ENCODE measurements around the gene TIFAB.
"Not testable (repeated sequence)": the region's sequence is repeated elsewhere in the genome, so short reads cannot be mapped to it uniquely, and the experiment has no call there.

Gene TIFAB, protein sequence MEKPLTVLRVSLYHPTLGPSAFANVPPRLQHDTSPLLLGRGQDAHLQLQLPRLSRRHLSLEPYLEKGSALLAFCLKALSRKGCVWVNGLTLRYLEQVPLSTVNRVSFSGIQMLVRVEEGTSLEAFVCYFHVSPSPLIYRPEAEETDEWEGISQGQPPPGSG

DNA sequence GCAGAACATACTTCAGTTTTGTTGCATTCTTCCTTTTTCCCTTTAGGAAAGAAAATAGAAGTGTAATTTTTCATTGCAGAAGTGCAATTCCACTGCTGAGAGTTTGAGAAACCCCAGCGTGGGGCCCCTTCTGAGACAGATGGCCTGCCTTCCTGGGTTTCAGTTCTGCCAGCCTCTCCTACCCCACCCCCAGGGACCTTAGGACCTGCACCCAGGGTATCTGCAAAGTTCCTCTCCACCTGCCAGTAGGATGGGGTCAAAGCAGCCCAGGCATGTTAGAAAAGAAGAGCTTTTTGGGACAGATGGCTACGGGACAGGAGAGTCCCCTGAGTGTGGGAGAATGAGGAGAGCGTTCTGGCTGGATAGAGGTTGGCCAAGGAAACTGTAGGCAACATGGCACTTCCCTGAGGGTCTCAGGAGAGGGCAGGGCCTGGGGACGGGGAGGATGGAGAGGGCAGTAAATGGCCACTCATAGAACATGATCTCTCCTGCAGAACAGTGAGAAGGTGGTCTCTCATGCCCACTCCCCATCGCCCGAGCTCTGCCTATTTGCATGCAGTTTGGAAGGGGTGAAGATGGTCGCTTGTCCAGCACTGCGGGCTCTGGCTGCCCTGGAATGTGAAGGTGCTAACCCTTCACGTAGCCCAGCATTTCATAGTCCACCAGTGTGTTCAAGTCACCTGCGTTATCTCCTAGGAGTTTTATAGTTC lies at the start of gene TIFAB:
TSS of gene TIFAB (minus strand) at position 31 of the 710 bp plus-strand sequence. CDS start 2,412 bp downstream, outside the sequence.
- DNase-seq = no peak

DNA sequence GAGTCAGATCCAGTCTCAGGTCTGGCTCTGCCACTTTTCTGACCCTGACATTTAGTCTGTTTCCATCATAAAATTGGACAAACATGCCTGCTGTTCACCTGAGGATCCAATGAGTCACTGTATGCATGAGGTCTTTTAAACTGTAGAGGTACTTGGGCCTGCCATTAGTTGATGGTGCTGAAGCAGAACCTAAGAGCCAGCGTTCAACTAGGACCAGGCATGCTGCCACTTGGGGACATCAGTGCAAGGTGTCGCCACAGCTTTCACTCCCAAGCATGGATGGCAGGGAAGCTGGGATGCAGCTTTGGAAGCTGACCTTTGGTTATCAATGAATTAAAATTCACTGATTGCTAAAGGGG lies 46.5 kb upstream of the TIFAB start:
- DNase-seq = no peak

DNA sequence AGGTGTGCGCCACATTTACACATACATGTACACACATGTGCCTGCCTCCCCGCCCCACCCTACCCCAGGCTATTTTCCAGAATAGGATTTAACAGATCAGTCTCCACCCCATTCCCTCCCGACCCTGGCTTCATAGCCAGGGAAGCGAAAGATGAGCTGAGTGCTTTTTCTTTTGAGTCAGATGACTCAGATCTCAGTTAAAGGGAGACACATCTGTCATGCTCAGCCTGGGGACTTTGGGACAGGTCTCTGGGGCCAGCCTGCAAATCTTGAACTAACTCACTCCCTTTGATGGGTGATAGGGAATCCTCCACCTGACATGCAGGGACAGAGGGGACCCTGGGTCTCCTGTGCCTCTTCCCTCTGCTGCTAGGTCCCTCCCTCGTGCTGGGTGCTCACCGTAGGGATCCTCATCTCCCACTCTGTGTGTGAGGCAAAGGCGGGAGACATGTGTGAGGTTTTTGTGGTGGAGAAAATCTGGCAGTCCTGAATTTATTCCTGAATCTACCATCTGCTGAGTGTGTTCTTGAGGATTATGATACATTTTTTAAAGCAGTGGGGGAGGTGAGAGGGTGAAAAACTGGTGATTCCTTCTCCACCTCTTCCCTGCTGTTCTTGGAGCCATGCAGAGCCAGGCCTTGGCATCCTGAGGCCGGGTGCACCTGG lies 46.0 kb upstream of the TIFAB start:
- no peak for DNase-seq

DNA sequence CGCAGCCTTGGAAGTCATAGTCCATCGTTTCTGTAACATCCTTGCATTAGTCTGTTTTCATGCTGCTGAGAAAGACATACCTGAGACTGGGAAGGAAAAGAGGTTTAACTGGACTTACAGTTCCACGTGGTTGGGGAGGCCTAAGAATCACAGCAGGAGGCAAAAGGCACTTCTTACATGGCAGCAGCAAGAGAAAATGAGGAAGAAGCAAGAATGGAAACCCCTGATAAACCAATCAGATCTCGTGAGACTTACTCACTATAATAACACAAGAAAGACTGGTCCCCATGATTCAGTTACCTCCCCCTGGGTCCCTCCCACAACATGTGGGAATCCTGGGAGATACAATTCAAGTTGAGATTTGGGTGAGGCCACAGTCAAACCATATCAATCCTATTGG lies 43.4 kb upstream of the TIFAB start:
- not testable (repeated sequence) for DNase-seq

DNA sequence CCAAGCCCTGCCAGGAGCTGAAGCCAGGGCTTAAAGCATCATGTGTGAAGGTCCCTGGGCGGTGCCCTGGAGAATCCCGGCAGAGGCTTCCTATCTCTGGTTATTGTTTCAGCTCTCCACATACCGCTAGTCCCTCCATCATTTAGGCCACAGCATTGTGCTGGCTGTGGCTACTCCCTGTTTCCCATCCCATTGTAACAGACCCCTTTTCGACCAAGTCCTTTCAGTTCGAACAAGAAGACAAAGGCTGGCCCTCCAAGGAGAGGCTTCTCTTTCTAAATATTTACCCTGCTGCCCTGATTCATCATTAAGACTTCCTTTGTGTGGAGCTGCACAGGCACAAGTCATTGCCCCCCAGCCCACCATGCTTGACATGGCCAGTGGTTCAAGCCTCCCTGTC lies 42.0 kb upstream of the TIFAB start:
- no peak for DNase-seq

DNA sequence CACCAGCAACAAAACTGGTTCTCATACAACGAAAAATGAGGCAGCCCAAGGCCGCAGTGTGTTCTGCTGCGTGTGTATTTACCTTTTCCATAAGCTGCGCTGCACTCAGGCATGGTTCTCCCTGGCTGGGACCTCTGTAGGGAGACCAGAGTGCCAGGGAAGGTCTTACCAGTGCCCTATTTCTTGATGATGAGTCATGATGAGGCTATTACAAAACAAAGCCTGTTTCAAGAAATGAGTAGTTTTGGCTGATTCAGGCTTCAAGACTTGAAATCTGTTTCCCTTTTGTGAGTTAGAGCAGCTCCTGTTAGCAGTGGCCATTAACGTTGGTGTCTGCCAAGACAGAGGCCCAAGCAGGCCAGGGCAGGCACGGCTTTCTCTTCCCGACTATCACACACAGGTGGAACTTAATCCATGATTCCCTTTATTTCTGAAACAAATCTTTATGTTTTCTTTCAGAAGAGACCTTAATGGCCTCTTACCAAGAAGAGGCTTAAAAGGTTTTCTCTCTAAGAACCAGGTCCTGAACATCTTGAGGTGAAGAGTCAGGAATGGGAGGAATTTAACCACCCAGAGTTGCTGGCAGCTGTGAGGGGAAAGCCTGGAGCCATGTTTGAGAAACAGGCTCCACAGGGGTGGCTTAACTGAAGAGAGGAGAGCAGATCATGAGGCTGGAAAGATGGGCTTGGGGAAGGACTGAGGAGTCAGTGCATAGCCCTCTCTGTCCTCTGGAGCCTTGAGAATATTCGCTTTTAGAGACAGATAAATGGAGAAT lies 41.4 kb upstream of the TIFAB start:
- DNase-seq = no peak

DNA sequence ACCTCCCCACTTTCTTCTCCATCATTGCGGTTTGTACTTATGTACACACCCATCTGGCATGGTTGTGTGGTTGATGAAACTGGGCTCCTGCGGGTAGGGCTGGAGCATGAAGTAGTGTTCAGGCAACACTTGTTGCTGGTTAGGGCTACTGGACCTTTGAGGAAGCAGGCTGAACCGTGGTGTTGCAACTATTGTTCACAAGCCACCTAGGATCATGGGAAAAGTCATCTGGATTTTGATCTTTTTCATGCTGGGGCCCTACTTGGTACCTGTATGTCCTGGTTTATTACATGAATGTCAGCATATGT lies 40.1 kb upstream of the TIFAB start:
- no peak for DNase-seq

DNA sequence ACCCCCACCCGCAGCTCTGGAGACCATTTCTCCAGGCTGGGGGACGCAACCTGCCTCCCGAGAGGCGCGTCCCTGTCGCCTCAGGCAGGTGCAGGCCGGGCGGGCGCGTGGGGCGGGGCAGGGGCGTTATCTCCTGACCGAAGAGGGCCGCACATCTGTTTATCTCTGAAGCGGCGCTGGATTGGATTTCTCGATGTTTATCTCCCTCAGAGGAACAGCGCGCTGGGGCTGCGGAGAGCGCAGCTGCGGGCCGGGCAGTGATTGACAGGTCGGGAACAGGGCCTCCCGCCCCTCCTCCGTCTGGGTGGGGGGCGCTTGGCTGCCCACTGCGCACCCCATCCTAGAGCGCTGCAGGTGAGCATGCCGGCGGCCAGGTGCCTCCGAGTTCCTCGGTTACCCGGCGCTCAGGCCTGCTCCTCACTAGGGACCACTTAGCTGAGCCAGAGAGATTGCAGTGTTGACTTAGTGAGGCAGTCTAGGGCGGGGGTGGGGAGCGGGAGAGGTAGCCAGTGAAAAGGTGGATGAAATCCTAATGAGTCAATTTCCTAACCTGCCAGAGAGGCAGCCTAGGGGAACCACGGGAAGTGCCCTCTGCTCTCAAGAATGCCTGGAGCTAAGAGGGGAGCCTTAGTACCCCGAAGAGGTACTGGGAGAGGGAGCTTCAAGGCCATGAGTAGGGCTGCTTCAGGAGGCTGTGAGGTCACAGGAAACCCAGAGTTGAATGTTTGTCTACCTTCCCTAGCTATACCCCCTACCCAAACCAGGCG lies 39.6 kb upstream of the TIFAB start:
- no peak for DNase-seq

DNA sequence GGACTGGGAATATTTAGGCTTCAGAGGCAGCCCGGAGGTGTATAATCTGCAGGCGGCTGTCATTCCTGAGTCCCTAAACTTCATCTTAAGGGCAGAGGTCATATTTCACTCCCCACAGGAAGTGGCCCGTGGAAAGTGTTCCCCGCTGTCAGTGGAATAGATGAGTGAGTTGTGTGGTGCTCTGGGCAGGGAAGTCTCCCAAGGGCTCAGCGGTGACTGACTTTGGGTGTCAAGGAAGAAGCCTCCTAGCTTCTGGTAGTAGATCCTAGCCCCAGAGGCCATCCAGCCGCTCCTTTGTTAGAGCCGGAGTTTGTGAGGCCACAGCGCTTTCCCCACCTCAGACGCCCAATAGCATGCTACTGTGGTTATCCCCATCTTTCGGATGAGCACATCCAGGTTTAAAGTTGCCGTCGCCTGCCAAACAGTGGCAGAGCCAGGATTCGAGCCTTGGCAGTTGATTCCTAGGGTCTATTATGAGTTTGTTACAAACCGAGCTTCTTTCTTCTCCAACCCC lies 38.9 kb upstream of the TIFAB start:
- DNase-seq = no peak

DNA sequence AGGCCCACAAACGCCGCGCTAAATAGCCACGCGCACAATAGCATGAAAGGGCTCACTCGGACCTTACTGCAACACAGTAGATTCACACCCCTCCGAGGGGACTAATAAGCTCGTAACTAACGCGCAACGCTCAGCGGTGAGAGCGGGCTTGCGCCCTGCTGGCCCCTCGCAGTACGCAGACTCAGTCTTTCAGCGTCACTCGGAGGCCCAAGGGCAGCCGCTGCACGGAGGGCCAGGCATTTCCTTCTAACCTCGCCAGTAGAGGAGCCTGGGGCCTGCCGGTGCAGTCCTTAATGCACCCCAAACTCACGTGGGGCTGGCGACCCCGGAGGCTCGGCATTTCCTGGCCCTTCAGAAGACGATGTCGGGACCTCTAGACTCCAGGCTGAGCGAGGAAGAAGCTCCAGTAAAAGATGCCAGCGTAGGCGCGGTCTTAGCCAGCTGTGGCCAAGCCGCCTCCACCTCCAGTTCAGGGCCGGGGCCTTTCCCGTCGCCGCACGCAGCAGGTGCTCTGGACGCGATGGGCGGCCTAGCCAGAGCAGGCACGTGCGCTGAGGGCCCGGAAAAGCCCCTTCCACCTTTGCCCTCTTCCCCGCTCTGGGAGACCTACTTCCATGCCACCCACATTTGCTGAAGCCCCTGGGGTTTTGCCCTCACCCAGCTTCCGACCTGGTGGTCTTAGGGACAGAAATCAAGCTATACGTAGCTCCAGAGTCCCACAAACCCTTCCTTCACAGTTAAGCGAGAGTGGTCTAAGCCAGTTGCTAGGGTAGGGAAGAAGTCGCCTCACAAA lies 38.3 kb upstream of the TIFAB start:
- no peak for DNase-seq

DNA sequence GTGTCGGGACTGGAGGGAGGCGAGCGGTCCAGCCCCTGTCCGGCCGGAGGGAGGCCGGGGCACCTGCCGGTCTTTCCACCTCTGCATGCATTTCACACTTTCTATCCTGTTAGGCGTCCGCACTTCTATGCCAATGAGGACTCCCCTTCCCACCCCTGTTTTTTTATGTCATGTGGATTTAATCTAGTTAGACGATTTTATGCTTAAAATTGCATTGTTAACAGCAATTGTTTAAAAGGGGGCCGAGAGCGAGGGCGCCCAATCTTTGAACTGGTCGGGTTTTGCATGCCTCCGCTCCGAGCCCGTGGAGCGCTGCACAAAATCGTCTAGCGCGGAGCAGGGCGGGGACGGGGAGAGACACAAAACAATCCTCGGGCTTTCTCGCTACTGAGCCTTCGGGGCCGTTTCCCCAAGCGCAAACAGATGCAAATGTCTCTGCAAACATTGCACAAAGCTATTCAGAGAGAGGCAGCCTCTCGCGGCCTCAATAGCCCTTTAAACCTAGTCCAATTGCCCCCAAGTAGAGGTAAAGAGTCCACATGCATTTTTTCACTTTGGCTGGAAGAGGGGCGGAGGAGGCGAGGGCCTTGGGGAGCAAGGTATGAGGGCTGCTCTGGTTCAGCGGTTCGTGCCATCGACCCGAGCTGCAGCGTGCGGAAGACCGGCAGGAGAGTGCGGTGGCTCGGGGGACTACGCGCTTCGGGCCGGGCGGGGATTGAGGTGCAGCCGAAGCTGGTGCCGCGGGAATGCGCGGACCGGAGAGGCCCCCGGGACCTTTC lies 37.5 kb upstream of the TIFAB start:
- no peak for DNase-seq

DNA sequence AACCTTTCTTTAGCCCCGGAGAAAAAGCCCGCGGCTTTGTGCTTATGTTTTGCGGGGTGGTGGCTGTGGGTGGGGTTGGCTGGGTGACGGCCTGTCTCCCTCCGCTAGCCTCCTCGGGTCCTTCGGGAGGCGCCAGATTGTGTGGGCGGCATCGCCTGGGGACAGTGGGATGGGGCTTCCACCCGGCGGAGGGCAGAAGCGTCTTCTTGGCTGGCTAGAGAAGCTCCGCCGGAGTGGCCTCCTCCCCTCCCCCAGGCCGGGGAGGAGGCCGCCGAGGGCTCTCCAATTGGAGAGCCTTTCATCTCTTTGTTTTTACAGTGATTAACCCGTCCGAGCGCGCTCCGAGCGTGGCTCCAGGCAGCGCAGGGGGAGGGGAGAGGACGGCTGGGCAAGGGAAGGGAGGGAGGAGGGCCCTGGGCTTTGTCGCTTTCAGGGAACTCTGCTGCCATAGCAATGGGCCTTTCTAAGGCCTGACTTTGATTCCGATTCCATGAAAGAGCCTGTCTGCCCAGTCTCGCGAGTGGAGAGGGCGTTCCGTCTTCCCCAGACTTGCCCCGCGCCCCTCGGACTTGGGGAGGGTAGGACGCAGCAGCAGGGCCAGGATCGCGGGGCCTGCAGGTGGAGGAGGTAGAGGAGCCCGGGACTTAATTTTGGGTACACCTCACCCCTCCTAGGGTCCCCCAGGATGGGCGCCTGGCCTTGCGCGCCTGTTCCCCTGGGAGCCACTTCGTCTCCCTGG lies 36.7 kb upstream of the TIFAB start:
- no peak for DNase-seq

DNA sequence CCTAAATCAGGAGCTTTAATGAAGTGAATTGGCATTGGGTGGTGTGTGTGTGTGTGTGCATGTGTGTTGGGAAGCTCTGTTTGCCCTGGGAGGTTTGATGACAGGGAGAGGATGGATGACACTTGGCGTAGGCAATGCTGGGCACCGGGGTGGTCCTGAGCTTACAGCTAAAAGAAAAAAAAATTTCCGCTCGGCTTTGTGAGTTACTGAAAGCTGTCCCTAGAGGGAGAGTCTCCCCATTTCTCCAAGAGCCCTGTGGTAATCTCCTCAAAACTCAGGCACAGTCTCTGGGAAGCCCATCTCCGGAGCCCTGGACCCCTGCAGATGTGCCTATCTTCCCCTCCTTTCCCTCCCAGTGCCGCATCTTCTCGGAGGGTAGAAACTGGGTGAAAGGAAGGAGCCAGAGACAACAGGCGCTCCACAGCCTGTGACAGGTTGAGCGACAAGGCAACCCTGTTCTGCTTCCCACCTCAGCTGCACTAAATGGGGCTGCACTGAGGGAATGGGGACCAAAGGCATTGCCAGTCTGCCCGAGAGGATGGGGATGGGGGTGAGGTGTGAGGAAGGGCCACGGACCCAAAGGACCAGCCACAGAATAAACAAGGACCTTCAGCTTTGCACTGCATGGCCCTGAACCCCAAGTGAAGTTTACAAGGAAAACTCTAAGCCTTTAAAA lies 35.8 kb upstream of the TIFAB start:
- DNase-seq = no peak

DNA sequence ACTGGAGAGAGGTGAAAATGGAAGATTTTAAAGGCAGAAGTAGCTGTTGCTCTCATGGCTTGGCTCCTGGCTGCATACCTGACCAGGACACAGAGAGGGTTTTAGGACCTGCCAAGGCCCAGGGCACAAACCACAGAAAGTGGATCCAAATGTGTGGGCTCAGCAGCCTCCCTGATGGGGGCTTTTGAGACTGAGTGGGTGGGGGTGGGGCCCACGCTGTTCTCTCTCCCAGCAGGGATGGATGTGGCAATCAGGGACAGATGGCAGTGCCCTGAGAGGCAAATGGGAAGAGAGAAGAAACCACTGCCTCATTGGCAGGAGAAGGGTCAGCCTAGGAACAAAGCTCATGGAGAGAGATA lies 34.9 kb upstream of the TIFAB start:
- no peak for DNase-seq

DNA sequence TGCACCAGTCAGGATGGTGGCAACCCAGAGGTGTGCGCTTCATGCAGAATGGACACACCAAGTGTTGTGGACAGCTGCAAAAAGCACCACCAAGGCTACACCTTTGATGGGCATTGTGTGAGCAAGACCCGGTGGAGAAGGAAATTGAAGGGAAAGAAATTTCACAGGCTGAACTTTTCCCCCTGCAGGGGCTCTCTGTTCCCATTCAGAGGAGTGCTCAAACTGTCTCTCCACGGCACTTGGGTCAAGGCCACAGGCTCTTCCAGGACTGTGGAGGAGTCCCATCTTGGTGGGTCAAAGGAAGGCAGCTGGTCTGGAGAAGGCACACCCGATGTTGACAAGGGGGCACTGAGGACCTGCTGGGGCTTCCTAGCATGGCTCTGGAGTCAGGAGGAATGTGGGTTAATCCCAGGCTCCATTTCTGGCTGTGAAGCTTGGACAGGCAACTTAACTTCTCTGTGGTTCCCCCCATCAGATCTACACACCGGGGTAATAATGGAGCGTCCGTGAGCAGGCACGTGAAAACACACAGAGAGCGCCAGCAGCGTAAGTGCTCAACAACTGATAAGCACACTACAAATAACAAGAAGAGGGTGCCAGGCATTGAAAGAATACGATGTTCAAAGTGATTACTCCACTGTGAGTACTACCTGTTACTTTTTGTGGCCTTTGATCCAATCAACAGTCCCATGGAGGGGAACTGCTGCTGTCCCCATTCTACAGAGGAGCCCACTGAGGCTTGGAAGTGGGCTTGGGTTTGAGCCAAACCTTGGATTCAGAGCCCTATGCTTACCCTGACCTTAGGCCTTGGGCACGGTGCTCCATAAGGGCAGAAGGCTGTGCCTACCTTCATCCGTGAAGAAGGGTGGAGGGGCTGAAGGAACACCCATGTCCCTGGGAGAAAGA lies 34.2 kb upstream of the TIFAB start:
- DNase-seq = no peak

DNA sequence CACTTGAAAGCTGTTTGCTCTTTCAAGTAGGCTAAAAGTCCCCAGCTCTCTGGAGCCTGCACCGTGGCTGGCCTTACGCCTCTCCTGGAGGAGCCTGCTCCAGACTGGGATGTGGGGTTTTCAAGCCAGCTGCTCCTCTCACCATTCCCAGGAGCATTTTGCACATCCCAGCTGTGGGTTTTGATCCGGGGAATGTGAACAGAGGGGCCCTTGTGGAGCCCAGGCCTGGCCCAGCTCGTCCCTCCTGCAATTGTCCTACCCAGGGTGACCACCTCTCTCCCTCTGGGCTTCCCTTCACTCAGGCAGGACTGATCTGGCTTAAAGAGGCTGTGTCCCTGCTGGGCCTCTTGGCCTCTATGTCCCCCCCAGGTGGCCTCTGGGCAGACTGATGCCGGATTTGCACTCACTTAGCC lies 32.5 kb upstream of the TIFAB start:
- no peak for DNase-seq

DNA sequence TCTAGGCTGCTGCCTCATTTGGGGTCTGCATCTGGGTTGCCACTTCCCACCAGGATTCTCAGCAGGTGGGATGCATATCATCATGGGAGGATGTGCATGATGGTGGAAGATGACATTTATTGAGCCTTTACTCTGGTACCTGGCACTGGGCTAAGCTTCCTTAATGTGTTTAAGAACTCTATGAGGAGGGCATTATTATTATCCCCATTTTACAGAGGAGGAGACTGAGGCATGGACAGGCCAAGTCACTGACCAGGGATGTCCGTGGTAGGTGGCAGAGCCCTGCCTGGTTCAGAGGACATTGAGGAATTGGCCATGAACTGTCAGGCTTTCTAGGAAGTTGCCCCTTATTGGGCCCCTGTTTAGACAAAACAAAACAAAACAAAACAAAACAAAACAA lies 31.1 kb upstream of the TIFAB start:
- DNase-seq = no peak

DNA sequence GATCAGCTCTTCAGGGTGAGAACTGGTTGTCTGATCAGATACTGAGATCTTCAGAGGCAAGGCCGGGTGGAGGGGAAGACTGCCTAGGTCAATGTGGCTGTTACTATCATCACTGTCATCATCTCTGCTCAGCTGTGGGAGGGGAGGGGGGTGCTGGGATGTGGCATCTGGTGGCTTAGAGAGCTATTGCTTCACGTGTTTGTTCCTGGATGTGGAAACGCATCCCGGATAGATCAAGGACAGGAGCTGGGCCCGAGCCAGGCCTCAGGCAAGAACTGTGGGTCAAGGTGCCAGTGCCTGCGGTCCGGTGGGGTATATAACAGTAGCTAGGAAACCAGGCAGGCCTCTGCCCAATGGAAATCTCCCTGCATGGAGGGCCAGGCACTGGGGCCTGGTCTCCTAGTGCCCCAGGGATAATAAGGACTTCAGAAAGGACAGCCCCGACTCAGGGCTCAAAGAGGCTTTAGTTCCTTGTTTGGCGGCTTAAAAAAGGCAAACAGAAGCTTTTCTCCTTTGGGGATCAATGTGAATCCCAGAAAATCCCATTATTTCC lies 30.3 kb upstream of the TIFAB start:
- no peak for DNase-seq

DNA sequence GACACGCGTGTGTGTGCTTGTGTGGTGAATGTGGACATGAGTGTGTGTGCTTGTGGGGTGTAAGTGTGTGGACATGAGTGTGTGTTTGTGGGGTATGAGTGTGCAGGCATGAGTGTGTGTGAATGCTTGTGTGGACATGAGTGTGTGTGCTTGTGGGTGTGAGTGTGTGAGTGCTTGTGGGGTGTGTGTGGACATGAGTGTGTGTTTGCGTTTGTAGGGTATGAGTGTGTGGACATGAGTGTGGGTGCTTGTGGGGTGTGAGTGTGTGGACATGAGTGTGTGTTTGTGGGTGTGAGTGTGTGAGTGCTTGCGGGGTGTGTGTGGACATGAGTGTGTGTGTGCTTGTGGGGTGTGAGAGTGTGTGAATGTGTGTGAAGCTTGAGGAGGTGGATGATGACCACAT lies 29.8 kb upstream of the TIFAB start:
- DNase-seq = no peak
